Measurements from ENCODE around the gene USHBP1.

The USHBP1 gene

GRCh38 chr19:17240826-17241399 is 23.6 kb downstream of the USHBP1 start:
- DNase-seq: no peak

- DNase-seq: no peak
Observed at GRCh38 chr19:17240062-17240752, 24.3 kb downstream of the USHBP1 start.

- DNase-seq: no peak
Observed at GRCh38 chr19:17237747-17238706, 26.5 kb downstream of the USHBP1 start.

- DNase-seq: peak in 1 of 58 donors; percentile 32
Observed at GRCh38 chr19:17236811-17237543, 27.6 kb downstream of the USHBP1 start.

- DNase-seq: no peak
Observed at GRCh38 chr19:17235971-17236777, 28.4 kb downstream of the USHBP1 start.

GRCh38 chr19:17235300-17235970 is 29.1 kb downstream of the USHBP1 start:
- peak in 53 of 58 donors; percentile 10 to 84 (median 46) for DNase-seq

- DNase-seq: peak in 15 of 58 donors; percentile 6 to 36 (median 16)
Observed at GRCh38 chr19:17234911-17235299, 29.6 kb downstream of the USHBP1 start.

GRCh38 chr19:17232258-17232657 is 32.3 kb downstream of the USHBP1 start:
- DNase-seq: no peak

GRCh38 chr19:17229890-17230289 is 34.7 kb downstream of the USHBP1 start:
- no peak for DNase-seq

GRCh38 chr19:17227798-17228367 is 36.7 kb downstream of the USHBP1 start:
- no peak for DNase-seq

GRCh38 chr19:17226002-17226933 is 38.3 kb downstream of the USHBP1 start, which contains the start of gene OCEL1:
Gene OCEL1 (plus strand): TSS chr19:17226226. CDS start chr19:17226248, 22 bp downstream.
- peak; percentile 85 to 99 (median 97) for DNase-seq

- no peak for DNase-seq
Observed at GRCh38 chr19:17225053-17225452, 39.5 kb downstream of the USHBP1 start.

- DNase-seq: peak in 6 of 58 donors; percentile 6 to 16 (median 10)
Observed at GRCh38 chr19:17220207-17220758, 44.3 kb downstream of the USHBP1 start.

GRCh38 chr19:17219286-17219685 is 45.3 kb downstream of the USHBP1 start:
- no peak for DNase-seq

GRCh38 chr19:17216058-17216670 is 48.4 kb downstream of the USHBP1 start:
- DNase-seq: peak in 3 of 58 donors; percentile 17 to 26 (median 18)

- peak; percentile 42 to 96 (median 86) for DNase-seq
Observed at GRCh38 chr19:17215127-17215971, 49.2 kb downstream of the USHBP1 start, which contains the start of gene USE1. Gene USE1 (plus strand): TSS chr19:17215357. CDS start chr19:17215406, 49 bp downstream.
